Erythroblast (primary cell): Measurements from ENCODE around the gene ICE2.
A peak's percentile ranks its signal among the peaks of the same experiment; 100 is the strongest.
"Not testable (repeated sequence)": the region's sequence is repeated elsewhere in the genome, so short reads cannot be mapped to it uniquely, and the experiment has no call there.

Experiments
- DNase-seq, 2 experiments: peaks; one replicate each; lab custom pipeline; 2025; lab: John Stamatoyannopoulos, UW
- GATA1 ChIP-seq: IDR thresholded peaks from 2 replicates; pipeline ENCODE4 v1.6.1; 2011; ENCODE audit warnings: low read depth, mild to moderate bottlenecking, control low read depth, low read length, moderate library complexity
- POLR2A ChIP-seq: IDR thresholded peaks from 2 replicates; pipeline ENCODE4 v1.6.1; 2011; ENCODE audit warnings: mild to moderate bottlenecking, low read length

The ICE2 gene

DNA sequence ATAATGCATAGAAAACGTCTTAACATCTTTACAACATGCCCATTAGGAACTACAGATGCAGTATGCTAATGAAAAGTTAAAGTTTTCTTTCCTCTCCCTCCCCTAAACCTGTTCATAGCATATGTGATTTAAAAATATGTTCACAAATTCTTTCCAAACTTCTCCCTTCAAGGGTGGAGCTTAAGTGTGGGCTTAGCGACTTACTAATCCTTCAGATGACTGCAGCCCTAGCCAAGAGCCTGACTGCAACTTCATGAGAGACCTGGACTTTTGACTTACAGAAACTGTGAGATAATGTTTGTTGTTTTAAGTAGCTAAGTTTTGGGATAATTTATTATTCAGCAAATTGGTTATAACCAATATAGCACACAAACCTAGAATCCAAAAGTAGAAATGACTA lies 59.2 kb downstream of the ICE2 start:
- no peak for TF ChIP-seq GATA1
- TF ChIP-seq POLR2A = no peak
- no peak for DNase-seq

DNA sequence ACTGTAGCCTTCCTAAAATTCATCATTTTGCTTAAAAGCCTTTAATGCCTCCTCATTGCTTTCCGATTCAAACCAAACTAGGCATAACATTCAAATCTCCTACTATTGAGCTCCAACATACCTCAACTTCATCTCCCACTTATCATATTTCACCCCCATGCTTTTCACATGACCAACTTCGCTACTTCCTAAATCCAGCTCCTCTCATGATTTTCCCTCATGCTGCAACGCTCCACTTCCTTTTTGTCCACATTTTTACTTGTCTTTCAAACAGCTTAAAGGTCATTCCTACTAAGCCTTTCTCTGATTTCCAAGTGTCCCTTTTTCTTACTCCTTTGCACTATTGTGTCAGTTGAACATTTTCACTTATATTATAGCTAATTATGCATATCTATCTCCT lies 60.8 kb downstream of the ICE2 start:
- no peak for TF ChIP-seq POLR2A
- no peak for TF ChIP-seq GATA1

DNA sequence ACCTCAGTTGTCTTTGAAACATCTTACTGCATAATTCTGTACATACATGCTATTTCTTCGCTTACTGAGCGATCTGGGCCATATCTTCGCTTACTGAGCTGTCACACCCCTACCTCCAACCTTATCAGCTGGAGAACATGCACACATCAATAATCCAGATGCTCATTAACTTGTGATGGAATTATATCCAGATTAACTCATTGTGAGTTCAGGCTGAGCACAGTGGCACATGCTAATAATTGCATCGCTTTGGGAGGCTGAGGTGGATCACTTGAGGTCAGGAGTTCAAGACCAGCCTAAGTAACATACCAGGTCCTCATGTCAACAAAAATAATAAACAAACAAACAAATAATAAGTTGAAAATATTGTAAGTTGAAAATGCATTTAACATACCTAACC lies 61.8 kb downstream of the ICE2 start:
- no peak for TF ChIP-seq POLR2A
- TF ChIP-seq GATA1 = no peak
- peak; percentile 58 to 89 for DNase-seq

More for the DNA sequence above, 60.8 kb downstream of the ICE2 start:
- no peak for DNase-seq

DNA sequence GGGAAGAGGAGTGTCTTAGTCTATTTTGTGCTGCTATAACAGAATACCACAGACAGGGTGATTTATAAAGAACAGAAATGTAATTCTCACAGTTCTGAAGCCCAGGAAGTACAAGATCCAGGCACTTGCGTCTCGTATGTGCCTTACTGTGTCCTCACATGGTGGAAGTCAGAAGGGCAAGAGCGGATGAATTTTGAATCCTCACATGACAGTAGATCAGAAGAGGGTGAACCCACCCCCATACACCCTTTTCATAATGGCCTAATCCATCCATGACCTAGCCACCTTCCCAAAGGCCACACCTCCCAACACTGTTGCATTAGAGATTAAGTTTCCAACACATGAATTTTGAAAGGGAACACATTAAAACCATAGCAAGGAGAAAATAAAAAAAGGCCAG lies 62.5 kb downstream of the ICE2 start:
- no peak for TF ChIP-seq GATA1
- TF ChIP-seq POLR2A = no peak
- peak in 1 of 2 experiments; percentile 43 for DNase-seq

DNA sequence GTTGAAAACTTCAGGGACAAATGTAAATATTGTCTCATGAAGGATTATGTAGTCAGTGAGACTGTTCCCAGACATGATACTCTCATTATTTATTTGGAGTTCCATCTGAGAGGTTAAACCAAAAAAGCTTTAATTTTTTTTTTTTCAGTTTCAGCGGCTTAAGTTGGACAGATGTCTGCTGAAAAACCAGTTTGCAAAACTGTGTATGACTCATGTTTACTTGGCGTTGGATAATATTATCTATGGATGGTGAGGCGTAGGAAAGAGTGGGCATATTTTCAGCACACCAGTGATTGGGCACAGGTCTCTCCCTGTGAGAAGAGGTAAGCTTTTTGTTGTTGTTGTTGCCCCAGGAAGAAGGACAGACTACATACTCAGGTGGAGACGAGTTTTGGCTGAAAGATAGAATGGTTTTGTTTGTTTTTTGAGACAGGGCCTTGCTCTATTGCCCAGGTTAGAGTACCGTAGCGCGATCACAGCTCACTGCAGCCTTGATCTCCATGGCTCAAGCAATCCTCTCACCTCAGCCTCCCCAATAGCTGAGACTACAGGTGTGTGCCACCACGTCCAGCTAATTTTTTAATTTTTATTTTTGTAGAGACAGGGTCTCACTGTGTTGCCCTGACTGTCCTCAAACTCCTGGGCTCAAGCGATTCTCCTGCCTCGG lies 64.8 kb downstream of the ICE2 start:
- TF ChIP-seq POLR2A = no peak
- no peak for TF ChIP-seq GATA1
- DNase-seq = no peak

DNA sequence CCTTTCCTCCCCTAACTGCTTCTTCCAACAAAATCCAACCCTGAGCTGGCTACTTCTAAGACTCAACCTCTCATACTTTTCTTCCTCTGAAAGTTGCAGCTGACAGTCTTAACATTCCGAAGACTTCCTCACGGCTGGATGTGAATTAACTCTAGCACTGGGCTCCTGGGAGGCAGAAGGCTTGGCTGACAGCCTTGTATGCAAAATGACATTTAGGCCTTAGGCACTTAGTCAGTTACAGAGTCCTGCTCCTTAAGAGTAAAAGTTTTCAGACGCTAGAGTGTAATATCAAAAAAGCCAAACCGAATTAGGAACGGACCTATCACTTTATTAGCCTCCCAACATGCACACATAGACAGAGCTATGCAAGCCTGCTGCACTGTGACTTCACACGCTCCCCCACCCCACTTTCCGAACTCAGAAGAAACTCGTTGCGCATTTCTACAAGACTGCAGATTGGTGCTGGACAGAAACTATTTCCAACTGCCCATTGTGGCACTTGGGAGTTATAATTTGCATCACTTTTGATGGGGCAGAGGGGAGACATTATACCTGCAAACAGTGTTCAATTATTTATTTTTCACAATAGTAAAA lies 65.6 kb downstream of the ICE2 start:
- TF ChIP-seq POLR2A (no peak), GATA1 (no peak)
- no peak for DNase-seq

DNA sequence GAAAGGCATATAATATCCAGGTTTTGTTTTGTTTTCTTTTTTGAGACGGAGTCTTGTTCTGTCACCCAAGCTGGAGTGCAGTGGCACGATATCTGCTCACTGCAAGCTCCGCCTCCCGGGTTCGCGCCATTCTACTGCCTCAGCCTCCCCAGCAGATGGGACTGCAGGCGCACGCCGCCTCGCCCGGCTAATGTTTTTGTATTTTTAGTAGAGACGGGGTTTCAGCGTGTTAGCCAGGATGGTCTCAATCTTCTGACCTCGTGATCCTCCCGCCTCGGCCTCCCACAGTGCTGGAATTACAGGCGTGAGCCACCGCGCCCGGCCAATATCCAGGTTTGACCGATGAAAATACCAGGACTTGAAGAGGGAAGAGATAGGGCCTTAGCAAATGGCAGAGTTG lies 66.1 kb downstream of the ICE2 start:
- not testable (repeated sequence) for DNase-seq

DNA sequence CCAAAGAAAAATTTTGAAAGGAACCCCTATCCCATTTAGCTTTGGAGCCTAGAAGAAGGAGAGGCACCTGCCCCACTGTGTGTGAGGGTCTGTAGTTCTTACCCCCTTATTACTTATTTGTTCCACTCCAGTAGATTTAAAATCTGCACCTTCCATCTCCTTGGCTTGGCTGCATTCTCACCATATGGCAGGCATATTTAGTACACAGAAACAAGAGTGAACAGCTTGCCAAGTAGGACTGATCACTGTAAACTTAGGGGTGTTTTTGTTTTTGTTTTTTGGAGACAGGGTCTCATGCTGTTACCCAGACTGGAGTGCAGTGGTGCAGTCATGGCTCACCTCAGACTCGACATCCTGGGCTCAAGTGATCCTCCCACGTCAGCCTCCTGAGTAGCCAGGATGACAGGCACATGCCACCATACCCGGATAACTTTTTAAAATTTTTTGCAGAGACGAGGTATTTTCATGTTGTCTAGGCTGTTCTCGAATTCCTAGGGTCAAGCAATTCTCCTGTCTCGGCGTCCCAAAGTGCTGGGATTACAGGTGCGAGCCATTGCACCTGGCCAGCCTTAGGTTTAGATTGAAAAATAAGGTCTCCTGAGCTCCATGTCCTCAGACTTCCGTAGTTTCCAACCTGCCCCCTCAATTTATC lies 67.0 kb downstream of the ICE2 start:
- DNase-seq = no peak
- no peak for TF ChIP-seq GATA1
- TF ChIP-seq POLR2A = no peak

DNA sequence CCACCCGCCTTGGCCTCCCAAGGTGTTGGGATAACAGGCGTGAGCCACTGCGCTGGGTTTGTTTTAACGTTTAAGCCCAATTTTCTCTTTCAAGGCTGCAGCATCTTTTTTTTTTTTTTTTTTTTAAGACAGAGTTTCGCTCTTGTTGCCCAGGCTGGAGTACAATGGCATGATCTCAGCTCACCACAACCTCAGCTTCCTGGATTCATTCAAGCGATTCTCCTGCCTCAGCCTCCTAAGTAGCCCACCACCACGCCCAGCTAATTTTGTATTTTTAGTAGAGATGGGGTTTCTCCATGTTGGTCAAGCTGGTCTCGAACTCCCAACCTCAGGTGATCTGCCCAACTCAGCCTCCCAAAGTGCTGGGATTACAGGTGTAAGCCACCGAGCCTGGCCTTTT lies 68.6 kb downstream of the ICE2 start:
- DNase-seq = not testable (repeated sequence)

DNA sequence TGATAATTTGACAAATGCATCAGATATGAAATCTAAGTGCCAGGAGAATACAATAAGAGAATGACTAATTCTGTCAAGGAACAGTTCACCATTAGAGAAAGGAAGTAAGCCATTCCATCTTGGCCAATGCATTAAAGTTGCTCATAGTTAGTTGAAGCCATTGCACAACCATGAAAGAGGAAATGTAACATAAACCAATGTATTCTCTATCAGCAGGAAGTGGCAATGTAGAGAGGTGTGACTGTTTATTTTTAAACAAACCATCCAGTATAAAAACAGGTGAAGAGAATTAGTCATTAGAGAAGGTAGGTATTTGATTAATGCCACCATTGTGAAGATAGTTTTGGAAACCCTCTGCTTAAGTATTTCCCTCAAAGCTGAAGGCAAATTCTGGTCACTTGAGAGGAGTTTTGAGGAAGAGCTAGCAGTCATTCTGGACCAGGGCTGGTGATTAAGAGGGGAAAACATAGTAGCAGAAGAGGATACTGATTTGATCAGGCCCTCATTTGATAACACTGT lies 70.4 kb downstream of the ICE2 start:
- TF ChIP-seq GATA1 = no peak
- no peak for DNase-seq

DNA sequence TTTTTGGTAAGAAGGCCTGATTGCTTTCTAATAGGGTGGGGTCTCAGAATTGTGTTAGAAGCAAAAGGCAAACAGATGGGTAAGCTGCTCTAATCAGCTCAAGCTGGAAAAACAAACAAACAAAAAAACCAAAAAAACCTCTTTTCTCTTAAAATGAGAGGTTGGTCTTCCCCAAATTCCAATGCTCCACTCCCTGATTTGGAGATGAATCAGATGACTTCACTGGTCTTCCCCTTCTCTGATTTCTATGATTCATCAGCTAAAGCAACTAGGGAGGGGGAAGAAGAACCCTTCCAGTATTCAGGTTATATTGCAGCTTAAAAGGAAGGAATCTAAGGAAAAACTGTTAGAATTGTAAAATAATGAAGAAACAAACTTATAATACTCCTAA lies 71.5 kb downstream of the ICE2 start:
- DNase-seq = no peak
- TF ChIP-seq GATA1 = no peak
- no peak for TF ChIP-seq POLR2A

DNA sequence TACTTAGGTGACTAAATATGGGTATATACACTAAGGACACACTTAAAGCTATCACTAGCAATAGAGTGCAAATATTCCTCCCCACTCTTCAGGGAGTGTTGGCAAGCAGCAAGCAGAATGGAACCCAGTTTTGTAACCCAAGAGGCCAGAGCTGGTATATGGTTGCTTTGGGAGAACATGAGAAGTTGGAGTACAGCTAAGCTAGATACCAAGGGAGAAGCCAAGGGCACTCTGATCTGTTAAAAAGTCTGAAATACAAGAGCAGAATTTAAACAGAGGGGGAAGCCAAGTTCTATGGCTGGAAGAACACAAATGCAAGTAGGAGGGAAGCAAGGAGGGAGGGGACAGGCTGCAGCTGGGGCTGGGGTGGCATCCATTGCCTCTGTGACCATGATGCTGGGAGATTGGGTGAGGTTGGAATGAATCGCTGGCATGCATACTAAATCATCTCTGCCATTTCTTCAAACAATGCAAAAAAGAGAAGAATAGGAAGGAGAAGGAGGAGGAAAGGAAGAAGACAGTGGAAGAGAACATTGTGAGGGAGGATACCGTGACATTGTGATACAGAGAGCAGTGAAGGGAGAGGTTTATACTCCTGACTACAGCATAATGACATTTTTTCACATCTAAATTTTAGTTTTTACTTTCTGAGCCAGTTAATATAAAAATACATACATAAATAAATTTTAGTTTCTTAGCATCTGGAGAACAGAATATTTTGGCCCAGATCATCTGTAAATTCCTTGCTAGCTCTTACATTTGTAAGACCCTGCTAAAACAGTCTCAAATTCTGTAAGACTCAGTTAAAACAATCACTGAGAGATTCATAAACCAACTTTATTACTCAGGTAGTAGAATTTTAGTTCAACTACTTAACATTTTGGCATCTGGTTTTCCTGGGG lies 72.2 kb downstream of the ICE2 start:
- no peak for DNase-seq
- no peak for TF ChIP-seq GATA1
- no peak for TF ChIP-seq POLR2A

DNA sequence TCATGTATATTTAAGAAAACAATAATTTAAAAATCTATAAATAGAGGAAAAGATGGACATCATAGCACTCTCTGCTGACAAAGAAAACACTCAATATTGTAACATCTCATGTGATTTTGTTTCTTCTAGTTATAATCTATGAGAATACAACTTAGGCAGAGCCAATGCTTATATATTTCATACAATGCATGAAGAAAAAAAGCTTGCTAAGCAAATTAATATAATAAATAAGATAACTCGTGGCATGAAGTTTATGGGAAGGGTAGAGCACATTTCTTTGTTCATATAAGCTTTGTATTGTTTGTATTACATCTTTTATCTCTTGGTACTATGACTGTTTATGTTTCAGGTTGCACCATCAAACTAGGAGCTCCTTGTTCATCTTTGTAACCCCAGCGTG lies 73.5 kb downstream of the ICE2 start:
- TF ChIP-seq GATA1 (no peak), POLR2A (no peak)

DNA sequence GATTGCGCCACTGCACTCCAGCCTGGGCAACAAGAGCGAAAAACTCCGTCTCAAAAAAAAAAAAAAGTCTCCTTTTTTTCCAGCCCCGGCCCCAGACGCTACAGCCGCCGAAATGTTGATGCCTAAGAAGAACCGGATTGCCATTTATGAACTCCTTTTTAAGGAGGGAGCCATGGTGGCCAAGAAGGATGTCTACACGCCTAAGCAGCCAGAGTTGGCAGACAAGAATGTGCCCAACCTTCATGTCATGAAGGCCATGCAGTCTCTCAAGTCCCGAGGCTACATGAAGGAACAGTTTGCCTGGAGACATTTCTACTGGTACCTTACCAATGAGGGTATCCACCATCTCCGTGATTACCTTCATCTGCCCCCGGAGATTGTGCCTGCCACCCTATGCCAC lies 74.6 kb downstream of the ICE2 start:
- DNase-seq = not testable (repeated sequence)

More for the DNA sequence above, 73.5 kb downstream of the ICE2 start:
- DNase-seq = no peak

DNA sequence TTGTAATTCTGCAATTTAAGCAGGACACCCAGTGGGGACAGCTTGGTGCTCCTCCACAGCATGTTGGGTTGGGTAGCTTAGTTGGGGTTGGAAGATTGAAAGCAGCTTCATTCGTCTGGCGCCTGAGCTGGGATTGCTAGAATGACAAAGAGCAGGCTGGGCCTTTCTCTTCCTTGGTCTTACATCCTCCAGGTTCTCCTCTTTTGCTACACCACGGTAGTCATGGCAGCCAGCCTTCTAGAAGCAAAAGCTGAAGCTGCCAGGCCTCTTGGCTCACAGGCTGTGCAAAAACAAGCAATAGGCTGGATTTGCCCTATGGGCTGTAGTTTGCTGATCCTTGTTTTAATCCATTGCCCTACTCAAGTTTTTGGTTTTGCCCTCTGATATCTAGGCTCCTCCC lies 78.0 kb downstream of the ICE2 start:
- no peak for DNase-seq
- TF ChIP-seq POLR2A (no peak), GATA1 (no peak)
